A673 (cell line): Measurements from ENCODE around the gene DCN. TPM values are rescaled to one million over a fixed set of nuclear protein-coding genes. Genes with fewer than 3 reads are reported as not detected.

ENCODE experiments used
- BruUV-seq: library from RNA; stranded (reverse); fragments of 400-500 nt; replicated peaks from 2 replicates; lab custom pipeline; 2021; lab: Mats Ljungman, UMichigan
- CTCF ChIA-PET: fragments of 300-600 bp; sonication (Branson Sonifier 250); formaldehyde crosslinking; loops from one replicate; lab custom pipeline; 2022; ENCODE audit warnings: antibody characterized with exemption; lab: Charles Lee
- POLR2A ChIA-PET: fragments of 300-600 bp; sonication (Branson Sonifier 250); formaldehyde crosslinking; loops from one replicate; lab custom pipeline; 2022; ENCODE audit warnings: antibody characterized with exemption; ENCODE audit not compliant: low non-redundant PET; lab: Charles Lee
- DNase-seq: peaks from one replicate; pipeline ENCODE4 v3.0.0-alpha.2; 2015; ENCODE audit warnings: low spot score
- H3K27ac ChIP-seq: fragments of 200-600 bp; sonication (generic); 2 replicates; pipeline ENCODE4 v1.5.1; 2016; ENCODE audit warnings: mixed run types, low read depth, mild to moderate bottlenecking, mixed read lengths, antibody characterized with exemption, low read length; ENCODE audit not compliant: poor library complexity, severe bottlenecking
- H3K27me3 ChIP-seq: fragments of 200-600 bp; sonication (generic); replicated peaks from 2 replicates; pipeline ENCODE4 v1.6.1; 2017; ENCODE audit warnings: mixed run types, low read depth, mild to moderate bottlenecking, mixed read lengths, antibody characterized with exemption, low read length; ENCODE audit not compliant: insufficient read depth, poor library complexity
- H3K36me3 ChIP-seq: fragments of 200-600 bp; sonication (generic); 2 replicates; pipeline ENCODE4 v1.6.1; 2016; ENCODE audit warnings: mixed run types, mild to moderate bottlenecking, mixed read lengths, antibody characterized with exemption, low read length; ENCODE audit not compliant: insufficient read depth, poor library complexity, severe bottlenecking
- H3K4me1 ChIP-seq: fragments of 200-600 bp; sonication (generic); 2 replicates; pipeline ENCODE4 v1.6.1; 2017; ENCODE audit warnings: mixed run types, mild to moderate bottlenecking, mixed read lengths, antibody characterized with exemption, low read length; ENCODE audit not compliant: insufficient read depth, poor library complexity, severe bottlenecking
- H3K4me3 ChIP-seq: fragments of 200-600 bp; sonication (generic); 2 replicates; pipeline ENCODE4 v1.5.1; 2016; ENCODE audit warnings: low read depth, mixed run types, mild to moderate bottlenecking, mixed read lengths, low read length; ENCODE audit not compliant: poor library complexity, severe bottlenecking
- H3K9me3 ChIP-seq: fragments of 200-600 bp; sonication (generic); 2 replicates; pipeline ENCODE4 v1.6.1; 2016; ENCODE audit warnings: mixed run types, low read depth, mild to moderate bottlenecking, mixed read lengths, antibody characterized with exemption, low read length; ENCODE audit not compliant: poor library complexity, severe bottlenecking
- CTCF ChIP-seq: fragments of 300-800, 200-600 bp; sonication (generic); conservative IDR thresholded peaks from 2 replicates; pipeline ENCODE4 v1.5.1; 2017; ENCODE audit warnings: low read depth, mild to moderate bottlenecking, antibody characterized with exemption, low read length, moderate library complexity, mixed read lengths
- EZH2 ChIP-seq: fragments of 200-600 bp; sonication (generic); IDR thresholded peaks from 2 replicates; pipeline ENCODE4 v1.6.1; 2017; ENCODE audit warnings: borderline replicate concordance, low read depth, mild to moderate bottlenecking, mixed read lengths, antibody characterized with exemption, low read length; ENCODE audit not compliant: poor library complexity, severe bottlenecking
- intact Hi-C: fragments of 100-400 bp; cut with micrococcal nuclease; formaldehyde crosslinking; loops from one replicate; pipeline ENCODE4 v1.10.0; 2022; ENCODE audit not compliant: unreplicated experiment
- total RNA-seq: library from RNA; stranded (reverse); gene quantifications from 2 replicates; pipeline ENCODE4 v1.2.3, GENCODE V29; 2021

Gene DCN
- total RNA-seq, 1 experiment from 2014 or later: 3.5 TPM

GRCh38 chr12:91098461-91098860 is 84.2 kb downstream of the DCN start:
- no peaks in the 10 kb centered on the region for H3K36me3 ChIP-seq
- H3K4me3 ChIP-seq: no peak overlapping the region
- no peak overlapping the region for H3K27ac ChIP-seq
- CTCF ChIA-PET: no interaction called here
- TF ChIP-seq EZH2 (no peak), CTCF (no peak)
- no peaks in the 10 kb centered on the region for H3K27me3 ChIP-seq
- H3K4me1 ChIP-seq: no peaks in the 10 kb centered on the region
- intact Hi-C loops: no loop called here
- no TSS peak for BruUV-seq
- no peak for DNase-seq
- H3K9me3 ChIP-seq: no peaks in the 10 kb centered on the region
- POLR2A ChIA-PET: no interaction called here

GRCh38 chr12:91094957-91095356 is 87.7 kb downstream of the DCN start:
- POLR2A ChIA-PET: no interaction called here
- CTCF ChIA-PET: no interaction called here
- Histone ChIP-seq H3K4me1 (no peaks in the 10 kb centered on the region), H3K36me3 (no peaks in the 10 kb centered on the region), H3K9me3 (no peaks in the 10 kb centered on the region), H3K27me3 (no peaks in the 10 kb centered on the region), H3K4me3 (no peak overlapping the region), H3K27ac (no peak overlapping the region)
- TF ChIP-seq CTCF (no peak), EZH2 (no peak)
- no TSS peak for BruUV-seq
- no peak for DNase-seq
- intact Hi-C loops: no loop called here

GRCh38 chr12:91094032-91094662 is 88.5 kb downstream of the DCN start:
- BruUV-seq: no TSS peak
- no peak overlapping the region for H3K27ac ChIP-seq
- DNase-seq: no peak
- POLR2A ChIA-PET: no interaction called here
- H3K4me1 ChIP-seq: no peaks in the 10 kb centered on the region
- TF ChIP-seq EZH2 (no peak), CTCF (no peak)
- no peak overlapping the region for H3K4me3 ChIP-seq
- H3K36me3 ChIP-seq: no peaks in the 10 kb centered on the region
- no peaks in the 10 kb centered on the region for H3K27me3 ChIP-seq
- intact Hi-C loops: no loop called here
- CTCF ChIA-PET: no interaction called here
- H3K9me3 ChIP-seq: peaks cover 4% of the 10 kb centered on the region
